Hepatocyte (in vitro differentiated cells): Measurements from ENCODE around the gene ALPP. TPM values are rescaled to one million over a fixed set of nuclear protein-coding genes. Genes with fewer than 3 reads are reported as not detected.
"Not testable (repeated sequence)": the region's sequence is repeated elsewhere in the genome, so short reads cannot be mapped to it uniquely, and the experiment has no call there.

Source experiments
- DNase-seq: peaks from one replicate; pipeline ENCODE4 v3.0.0-alpha.2; 2016; ENCODE audit warnings: low spot score
- H2AFZ ChIP-seq: fragments of 200-600 bp; sonication (generic); 2 replicates; pipeline ENCODE4 v1.6.0; 2016; ENCODE audit warnings: antibody characterized with exemption, mild to moderate bottlenecking
- H3K27ac ChIP-seq: fragments of 200-600 bp; sonication (generic); 2 replicates; pipeline ENCODE4 v1.5.1; 2016; ENCODE audit warnings: mild to moderate bottlenecking
- H3K27me3 ChIP-seq: fragments of 200-600 bp; sonication (generic); 2 replicates; pipeline ENCODE4 v1.6.1; 2016
- H3K36me3 ChIP-seq: fragments of 200-600 bp; sonication (generic); replicated peaks from 2 replicates; pipeline ENCODE4 v1.5.1; 2016; ENCODE audit warnings: low read depth; ENCODE audit not compliant: insufficient read depth
- H3K4me1 ChIP-seq: fragments of 200-600 bp; sonication (generic); 2 replicates; pipeline ENCODE4 v1.5.1; 2016; ENCODE audit warnings: mild to moderate bottlenecking, moderate library complexity; ENCODE audit not compliant: insufficient read depth
- H3K4me2 ChIP-seq: fragments of 200-600 bp; sonication (generic); 2 replicates; pipeline ENCODE4 v1.6.0; 2016
- H3K4me3 ChIP-seq: fragments of 200-600 bp; sonication (generic); 2 replicates; pipeline ENCODE4 v1.5.1; 2016; ENCODE audit warnings: mild to moderate bottlenecking
- H3K79me2 ChIP-seq: fragments of 200-600 bp; sonication (generic); 2 replicates; pipeline ENCODE4 v1.6.0; 2017; ENCODE audit warnings: mild to moderate bottlenecking
- H3K9me2 ChIP-seq: fragments of 200-600 bp; sonication (generic); replicated peaks from 2 replicates; pipeline ENCODE4 v1.6.0; 2017; ENCODE audit warnings: mild to moderate bottlenecking; ENCODE audit not compliant: insufficient read depth
- H3K9me3 ChIP-seq: fragments of 200-600 bp; sonication (generic); 2 replicates; pipeline ENCODE4 v1.5.1; 2016; ENCODE audit warnings: low read depth, mild to moderate bottlenecking
- H4K20me1 ChIP-seq: fragments of 200-600 bp; sonication (generic); 2 replicates; pipeline ENCODE4 v1.6.0; 2016; ENCODE audit warnings: mild to moderate bottlenecking; ENCODE audit not compliant: insufficient read depth, poor library complexity, severe bottlenecking
- EZH2 ChIP-seq: fragments of 200-600 bp; sonication (generic); IDR thresholded peaks from 2 replicates; pipeline ENCODE4 v1.6.1; 2016; ENCODE audit warnings: antibody characterized with exemption, mild to moderate bottlenecking, borderline replicate concordance
- EZH2phosphoT487 ChIP-seq: fragments of 200-600 bp; sonication (generic); IDR thresholded peaks from one replicate; pipeline ENCODE4 v1.6.1; 2018; ENCODE audit warnings: antibody characterized with exemption, mild to moderate bottlenecking, low read depth, moderate library complexity; ENCODE audit not compliant: unreplicated experiment, severe bottlenecking
- WGBS: methylation state at CpG from one replicate; pipeline ENCODE4 v1.1.6; 2016; ENCODE audit warnings: low lambda C conversion rate; ENCODE audit errors: missing lambda C conversion rate; 5-methylcytosine and 5-hydroxymethylcytosine counted together
- polyA plus RNA-seq: library from polyadenylated mRNA; unstranded; fragments of >200 nt; fragmentation: Nextera tagmentation; extraction: Ambion mirVana; gene quantifications from 2 replicates; pipeline ENCODE4 v1.2.1, GENCODE V29; 2016
- total RNA-seq: library from RNA; depleted of rRNA; stranded (reverse); fragments of >200 nt; gene quantifications from 2 replicates; pipeline ENCODE4 v1.2.3, GENCODE V29; 2014
- TF ChIP-seq, protein P1 (sequence below): fragments of 200-600 bp; sonication (generic); IDR thresholded peaks from 2 replicates; pipeline ENCODE4 v1.5.1; 2016; ENCODE audit warnings: antibody characterized with exemption, mild to moderate bottlenecking; ENCODE audit not compliant: poor library complexity

ALPP gene
- total and polyA plus RNA-seq, 2 experiments from 2014 or later = 1.2 to 6.5 TPM

DNA sequence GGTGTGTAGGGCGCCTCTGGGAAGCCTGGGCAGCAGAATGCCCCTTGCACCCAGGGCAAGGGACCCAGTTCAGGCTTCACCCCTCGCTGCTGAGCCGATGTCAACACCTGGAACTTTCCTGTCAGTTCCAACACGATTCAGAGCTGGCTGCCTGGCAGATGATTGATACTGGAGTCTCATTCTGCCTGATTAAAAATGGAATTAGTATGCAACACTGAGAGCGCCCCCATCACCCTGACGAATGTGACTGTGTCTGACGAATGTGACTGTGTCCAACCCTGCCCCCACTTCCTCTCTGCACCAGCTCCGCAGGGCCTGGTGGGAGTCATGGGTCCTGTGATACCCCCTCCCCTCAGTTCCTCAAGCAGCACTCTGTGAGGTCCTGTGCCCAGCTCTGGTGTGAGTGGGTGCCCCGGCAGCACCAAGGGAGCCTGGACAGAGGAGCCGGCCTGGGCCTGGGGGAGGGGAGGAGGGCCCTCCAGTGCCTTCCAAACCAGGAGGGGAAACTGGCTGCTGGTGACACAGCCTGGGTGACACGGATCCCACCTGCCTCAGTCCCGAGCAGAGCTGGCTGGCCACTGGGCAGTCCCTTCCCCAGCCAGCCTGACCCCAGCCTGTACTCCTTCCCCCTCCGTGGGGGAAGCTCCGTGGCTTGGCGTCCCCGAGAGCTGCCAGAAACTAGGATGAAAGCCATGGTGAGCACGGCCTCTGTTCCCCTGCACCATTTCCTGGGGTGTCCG, 41.4 kb upstream of the ALPP start:
- WGBS = 90% methylated on average over 18 of the region's 18 CpGs
- no peaks in the 10 kb centered on the region for H3K79me2 ChIP-seq
- H3K4me1 ChIP-seq = no peaks in the 10 kb centered on the region
- no peak overlapping the region for H3K4me2 ChIP-seq
- TF ChIP-seq EZH2phosphoT487 = no peak
- no peak overlapping the region for H2AFZ ChIP-seq
- no peak for DNase-seq
- no peaks in the 10 kb centered on the region for H3K9me2 ChIP-seq
- H3K27me3 ChIP-seq = no peaks in the 10 kb centered on the region
- H3K4me3 ChIP-seq = no peak overlapping the region
- no peaks in the 10 kb centered on the region for H3K36me3 ChIP-seq
- no peaks in the 10 kb centered on the region for H4K20me1 ChIP-seq
- H3K27ac ChIP-seq = no peak overlapping the region
- H3K9me3 ChIP-seq = no peaks in the 10 kb centered on the region

- 82% methylated on average over 10 of the region's 16 CpGs for WGBS
- not testable (repeated sequence) for H3K4me2 ChIP-seq, H3K36me3 ChIP-seq, H3K4me1 ChIP-seq, H3K79me2 ChIP-seq, H3K9me2 ChIP-seq, DNase-seq, H3K9me3 ChIP-seq, H3K27me3 ChIP-seq, H2AFZ ChIP-seq, H3K27ac ChIP-seq, H4K20me1 ChIP-seq, H3K4me3 ChIP-seq
Observed at GRCh38 chr2:232338094-232338758, 40.3 kb upstream of the ALPP start.

DNA sequence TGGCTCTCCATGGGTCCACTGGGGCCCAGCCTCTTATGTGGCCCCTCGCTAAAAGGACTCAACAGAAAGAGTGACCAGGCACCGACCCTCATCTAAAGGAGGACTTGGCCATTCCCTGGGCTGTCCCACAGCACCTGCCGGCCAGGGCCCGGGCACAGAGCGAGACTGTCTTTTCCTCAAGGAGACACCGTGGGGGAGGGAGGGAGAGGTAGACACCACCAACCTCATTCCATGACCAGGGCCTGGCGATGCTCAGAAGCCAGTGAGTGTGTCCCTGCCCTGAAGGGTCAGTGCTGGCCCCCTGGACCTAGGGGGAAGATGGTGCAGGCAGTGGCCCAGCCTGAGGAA, 39.8 kb upstream of the ALPP start:
- 93% methylated on average over 7 of the region's 7 CpGs for WGBS

DNA sequence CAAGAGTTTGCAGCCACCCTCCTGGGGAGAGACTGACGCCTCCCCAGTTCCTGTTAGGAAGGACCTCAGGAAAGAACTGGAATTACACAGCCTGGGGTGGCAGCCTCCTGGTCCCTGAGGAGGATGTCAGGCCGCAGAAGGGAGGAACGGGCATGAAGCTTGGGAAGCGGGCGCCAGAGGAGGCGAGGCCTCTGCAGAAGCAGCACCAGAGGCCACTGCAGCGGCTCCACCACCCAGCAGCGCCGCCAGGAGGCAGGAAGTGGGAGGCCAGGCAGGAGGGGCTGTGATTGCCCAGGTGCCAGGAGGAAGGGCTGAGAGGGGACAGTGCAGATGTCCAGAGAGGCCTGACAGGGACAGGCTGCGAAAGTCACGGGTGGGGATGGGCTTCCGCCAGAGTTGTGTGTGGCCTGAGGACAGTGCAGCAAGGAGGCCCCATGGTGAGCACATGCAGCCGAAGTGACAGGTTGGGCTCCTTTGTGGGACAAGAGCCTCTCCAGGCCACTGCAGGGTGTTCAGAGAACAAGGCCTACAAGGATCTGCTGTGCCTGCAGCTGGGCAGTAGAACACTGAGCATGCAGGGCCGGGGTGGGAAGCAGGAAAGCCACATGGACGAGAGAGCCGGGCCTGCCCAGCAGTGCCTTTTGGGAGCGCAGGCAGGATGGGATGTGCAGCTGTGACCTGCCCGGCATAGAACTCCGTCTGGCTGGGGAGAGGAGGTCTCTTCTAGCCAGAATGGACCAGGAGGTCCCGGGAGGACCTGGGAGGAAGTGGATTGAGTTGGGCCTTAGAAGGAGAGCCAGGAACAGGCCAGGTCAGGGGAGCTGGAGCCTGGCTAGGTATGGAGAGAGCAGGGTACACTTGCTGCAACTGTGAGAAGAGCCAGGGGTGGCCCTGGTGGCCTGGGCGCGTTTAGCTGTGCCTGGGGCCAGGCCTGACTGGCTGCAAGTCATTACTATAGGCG, 39.1 kb upstream of the ALPP start:
- H4K20me1 ChIP-seq = no peaks in the 10 kb centered on the region
- WGBS = 88% methylated on average over 23 of the region's 23 CpGs
- H3K4me1 ChIP-seq = no peaks in the 10 kb centered on the region
- TF ChIP-seq EZH2phosphoT487 (no peak), EZH2 (no peak)
- TF ChIP-seq, protein P1, sequence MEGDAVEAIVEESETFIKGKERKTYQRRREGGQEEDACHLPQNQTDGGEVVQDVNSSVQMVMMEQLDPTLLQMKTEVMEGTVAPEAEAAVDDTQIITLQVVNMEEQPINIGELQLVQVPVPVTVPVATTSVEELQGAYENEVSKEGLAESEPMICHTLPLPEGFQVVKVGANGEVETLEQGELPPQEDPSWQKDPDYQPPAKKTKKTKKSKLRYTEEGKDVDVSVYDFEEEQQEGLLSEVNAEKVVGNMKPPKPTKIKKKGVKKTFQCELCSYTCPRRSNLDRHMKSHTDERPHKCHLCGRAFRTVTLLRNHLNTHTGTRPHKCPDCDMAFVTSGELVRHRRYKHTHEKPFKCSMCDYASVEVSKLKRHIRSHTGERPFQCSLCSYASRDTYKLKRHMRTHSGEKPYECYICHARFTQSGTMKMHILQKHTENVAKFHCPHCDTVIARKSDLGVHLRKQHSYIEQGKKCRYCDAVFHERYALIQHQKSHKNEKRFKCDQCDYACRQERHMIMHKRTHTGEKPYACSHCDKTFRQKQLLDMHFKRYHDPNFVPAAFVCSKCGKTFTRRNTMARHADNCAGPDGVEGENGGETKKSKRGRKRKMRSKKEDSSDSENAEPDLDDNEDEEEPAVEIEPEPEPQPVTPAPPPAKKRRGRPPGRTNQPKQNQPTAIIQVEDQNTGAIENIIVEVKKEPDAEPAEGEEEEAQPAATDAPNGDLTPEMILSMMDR = no peak
- H3K27me3 ChIP-seq = no peaks in the 10 kb centered on the region
- no peak for DNase-seq
- no peak overlapping the region for H3K4me3 ChIP-seq
- no peak overlapping the region for H2AFZ ChIP-seq
- no peaks in the 10 kb centered on the region for H3K9me2 ChIP-seq
- no peaks in the 10 kb centered on the region for H3K36me3 ChIP-seq
- no peak overlapping the region for H3K4me2 ChIP-seq
- no peaks in the 10 kb centered on the region for H3K79me2 ChIP-seq
- no peaks in the 10 kb centered on the region for H3K9me3 ChIP-seq
- no peak overlapping the region for H3K27ac ChIP-seq

More for the DNA sequence above, 39.8 kb upstream of the ALPP start:
- Histone ChIP-seq H3K27me3 (no peaks in the 10 kb centered on the region), H3K9me2 (no peaks in the 10 kb centered on the region), H2AFZ (no peak overlapping the region), H3K4me3 (no peak overlapping the region), H3K27ac (no peak overlapping the region), H4K20me1 (no peaks in the 10 kb centered on the region), H3K79me2 (no peaks in the 10 kb centered on the region), H3K36me3 (no peaks in the 10 kb centered on the region), H3K4me2 (no peak overlapping the region), H3K9me3 (no peaks in the 10 kb centered on the region), H3K4me1 (no peaks in the 10 kb centered on the region)
- TF ChIP-seq EZH2phosphoT487 (no peak), EZH2 (no peak)
- TF ChIP-seq, protein P1 = no peak
- no peak for DNase-seq
